Measurements from ENCODE around the gene EPAS1. TPM values are rescaled to one million over a fixed set of nuclear protein-coding genes. Genes with fewer than 3 reads are reported as not detected.

The EPAS1 gene
- total and polyA plus RNA-seq, 2 of the 13 experiments (the other 11 are each of a cell fraction or from before 2014, with no cell fraction given) = 47.1 to 182 TPM

- no peak for TF ChIP-seq ZNF776 (CRISPR knock-in tag; IDR thresholded peaks at IDR 0.05)
- TF ChIP-seq ZNF17 (CRISPR knock-in tag; IDR thresholded peaks at IDR 0.05) = no peak
- no peak for TF ChIP-seq SOX6 (IDR thresholded peaks at IDR 0.05)
- TF ChIP-seq SOX6 (CRISPR knock-in tag; IDR thresholded peaks at IDR 0.05) = peak; percentile 69
- TF ChIP-seq ZNF598 (CRISPR knock-in tag; IDR thresholded peaks at IDR 0.05; ENCODE audit: borderline replicate concordance) = no peak
- no peak for TF ChIP-seq TRIM24 (CRISPR knock-in tag; IDR thresholded peaks at IDR 0.05)
- peak; percentile 72 for TF ChIP-seq PHF5A (CRISPR knock-in tag; IDR thresholded peaks at IDR 0.05; ENCODE audit: low read depth, unreplicated experiment)
- TF ChIP-seq ZNF605 (CRISPR knock-in tag; IDR thresholded peaks at IDR 0.05) = peak; percentile 42; the same call in 1 of the 2 replicates
- TF ChIP-seq HMG20B (CRISPR knock-in tag; conservative IDR thresholded peaks at IDR 0.05) = peak; percentile 43; the same call in 1 of the 2 replicates
- TF ChIP-seq SNAPC5 (CRISPR knock-in tag; IDR thresholded peaks at IDR 0.05; ENCODE audit: borderline replicate concordance) = no peak
- TF ChIP-seq SATB2 (CRISPR knock-in tag; IDR thresholded peaks at IDR 0.05) = no peak
- no peak for TF ChIP-seq ZNF530 (CRISPR knock-in tag; IDR thresholded peaks at IDR 0.05; ENCODE audit: low read depth)
- peak; percentile 76 for TF ChIP-seq PAXIP1 (CRISPR knock-in tag; conservative IDR thresholded peaks at IDR 0.05)
- TF ChIP-seq ZNF550 (CRISPR knock-in tag; IDR thresholded peaks at IDR 0.05; ENCODE audit: borderline replicate concordance) = no peak
- TF ChIP-seq RFX1 (IDR thresholded peaks at IDR 0.05) = no peak
- TF ChIP-seq MEF2D (CRISPR knock-in tag; IDR thresholded peaks at IDR 0.05) = 0 out of 2 replicates have a peak, but pooled peaks have one; percentile 11
- no peak for TF ChIP-seq ZSCAN30 (CRISPR knock-in tag; IDR thresholded peaks at IDR 0.05)
- no peak for TF ChIP-seq NFYC (CRISPR knock-in tag; IDR thresholded peaks at IDR 0.05)
- no peak for TF ChIP-seq THRA (CRISPR knock-in tag; IDR thresholded peaks at IDR 0.05; ENCODE audit: borderline replicate concordance)
- peak; percentile 42; the same call in 1 of the 2 replicates for TF ChIP-seq ZBTB26 (CRISPR knock-in tag; IDR thresholded peaks at IDR 0.05; ENCODE audit: borderline replicate concordance)
- no peak for TF ChIP-seq ZBTB34 (CRISPR knock-in tag; IDR thresholded peaks at IDR 0.05)
- no peak for TF ChIP-seq GLMP (CRISPR knock-in tag; IDR thresholded peaks at IDR 0.05; ENCODE audit: borderline replicate concordance)
These were observed 119.7 kb downstream of the EPAS1 start (continued) for GRCh38 chr2:46416739-46417403.
